Epithelial cell of proximal tubule (primary cell): ENCODE results near the gene LRIT1. TPM values are rescaled to one million over a fixed set of nuclear protein-coding genes. Genes with fewer than 3 reads are reported as not detected.

Source experiments
- DNase-seq: peaks from one replicate; pipeline ENCODE4 v3.0.0-alpha.2; 2011; ENCODE audit warnings: low read depth
- H3K4me3 ChIP-seq: 2 replicates; pipeline ENCODE4 v1.5.1; 2011; ENCODE audit warnings: low read depth, mild to moderate bottlenecking, low read length
- total RNA-seq: library from RNA; depleted of rRNA; stranded (reverse); fragments of >200 nt; gene quantifications from 2 replicates; pipeline ENCODE4 v1.2.3, GENCODE V29; 2015
- TF ChIP-seq, protein P1 (sequence below): conservative IDR thresholded peaks from 2 replicates; pipeline ENCODE4 v1.5.1; 2012; ENCODE audit warnings: low read depth, mild to moderate bottlenecking, low read length

The LRIT1 gene
- total RNA-seq, 1 donor from 2014 or later = not detected

DNA sequence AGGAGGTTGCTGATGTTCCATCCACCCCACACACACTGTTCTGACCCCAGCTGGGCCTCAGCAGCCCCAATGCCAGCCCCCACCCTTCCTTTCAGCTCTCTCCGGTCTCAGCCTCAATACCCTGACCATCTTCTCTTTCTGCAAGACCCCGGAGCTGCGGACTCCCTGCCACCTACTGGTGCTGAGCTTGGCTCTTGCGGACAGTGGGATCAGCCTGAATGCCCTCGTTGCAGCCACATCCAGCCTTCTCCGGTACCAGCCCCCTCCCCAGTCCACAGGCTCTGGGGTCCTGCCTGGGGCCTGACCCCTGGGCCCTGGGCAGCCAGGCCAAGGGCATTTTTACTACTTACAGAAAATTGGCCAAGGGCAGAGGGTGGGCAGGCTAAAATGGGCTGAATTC, 6.2 kb upstream of the LRIT1 start:
- TF ChIP-seq, protein P1, sequence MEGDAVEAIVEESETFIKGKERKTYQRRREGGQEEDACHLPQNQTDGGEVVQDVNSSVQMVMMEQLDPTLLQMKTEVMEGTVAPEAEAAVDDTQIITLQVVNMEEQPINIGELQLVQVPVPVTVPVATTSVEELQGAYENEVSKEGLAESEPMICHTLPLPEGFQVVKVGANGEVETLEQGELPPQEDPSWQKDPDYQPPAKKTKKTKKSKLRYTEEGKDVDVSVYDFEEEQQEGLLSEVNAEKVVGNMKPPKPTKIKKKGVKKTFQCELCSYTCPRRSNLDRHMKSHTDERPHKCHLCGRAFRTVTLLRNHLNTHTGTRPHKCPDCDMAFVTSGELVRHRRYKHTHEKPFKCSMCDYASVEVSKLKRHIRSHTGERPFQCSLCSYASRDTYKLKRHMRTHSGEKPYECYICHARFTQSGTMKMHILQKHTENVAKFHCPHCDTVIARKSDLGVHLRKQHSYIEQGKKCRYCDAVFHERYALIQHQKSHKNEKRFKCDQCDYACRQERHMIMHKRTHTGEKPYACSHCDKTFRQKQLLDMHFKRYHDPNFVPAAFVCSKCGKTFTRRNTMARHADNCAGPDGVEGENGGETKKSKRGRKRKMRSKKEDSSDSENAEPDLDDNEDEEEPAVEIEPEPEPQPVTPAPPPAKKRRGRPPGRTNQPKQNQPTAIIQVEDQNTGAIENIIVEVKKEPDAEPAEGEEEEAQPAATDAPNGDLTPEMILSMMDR = no peak
- no peak for DNase-seq
- H3K4me3 ChIP-seq = no peak overlapping the region

DNA sequence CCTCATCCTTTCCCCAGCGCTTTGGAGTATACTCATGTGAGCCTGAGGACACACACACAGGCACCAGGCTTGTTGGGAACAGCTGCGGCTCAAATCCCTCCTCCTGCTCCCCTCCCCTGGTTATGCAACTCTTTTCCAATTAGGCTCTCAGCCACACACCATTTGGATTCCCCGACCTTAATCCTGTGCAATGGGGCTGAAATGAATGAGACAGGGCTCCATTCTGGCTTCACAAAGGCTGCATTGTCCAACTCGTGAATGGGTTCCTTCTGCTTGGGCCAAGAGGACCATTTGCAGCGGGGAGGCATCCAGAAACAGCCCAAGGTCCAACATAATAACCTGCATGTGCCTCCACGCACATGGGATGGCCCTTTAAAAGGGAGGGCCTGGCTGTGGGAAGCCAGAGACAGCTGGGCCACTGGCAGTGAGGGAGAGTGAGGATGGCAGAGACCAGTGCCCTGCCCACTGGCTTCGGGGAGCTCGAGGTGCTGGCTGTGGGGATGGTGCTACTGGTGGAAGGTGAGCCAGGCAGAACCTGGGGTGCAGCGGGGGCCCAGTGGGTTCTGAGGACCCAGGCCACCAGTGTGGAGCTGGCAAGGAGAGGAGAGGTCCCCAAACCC, 3.4 kb upstream of the LRIT1 start, which contains the start of gene RGR:
RGR (plus strand) TSS at position 403 of the 620 bp plus-strand sequence; CDS start at position 441, 38 bp downstream.
- H3K4me3 ChIP-seq = no peak within 1 kb of the TSS
- TF ChIP-seq, protein P1 = no peak

DNA sequence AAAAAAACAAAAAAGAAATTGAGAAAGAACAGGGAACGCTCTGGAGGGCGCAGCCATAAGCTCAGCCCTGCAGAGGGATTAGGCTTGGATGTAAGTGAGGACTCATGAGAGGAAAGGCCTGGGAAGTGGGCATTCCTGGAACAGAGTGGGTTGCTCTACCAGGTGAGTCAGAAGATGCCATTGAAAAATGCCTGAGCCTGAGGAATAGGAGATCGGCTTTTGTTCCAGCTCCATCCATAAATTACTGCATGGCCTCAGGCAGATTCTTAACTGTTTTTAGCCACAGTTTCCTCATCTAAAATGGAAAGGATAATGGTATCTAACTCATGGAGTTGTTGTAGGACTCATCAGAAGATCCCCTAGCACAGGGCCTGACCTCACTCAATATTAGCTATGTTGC, 2.4 kb upstream of the LRIT1 start:
- H3K4me3 ChIP-seq = no peak overlapping the region
- TF ChIP-seq, protein P1 = no peak
- no peak for DNase-seq

More for the DNA sequence above, 3.4 kb upstream of the LRIT1 start, which contains the start of gene RGR:
- DNase-seq = no peak

DNA sequence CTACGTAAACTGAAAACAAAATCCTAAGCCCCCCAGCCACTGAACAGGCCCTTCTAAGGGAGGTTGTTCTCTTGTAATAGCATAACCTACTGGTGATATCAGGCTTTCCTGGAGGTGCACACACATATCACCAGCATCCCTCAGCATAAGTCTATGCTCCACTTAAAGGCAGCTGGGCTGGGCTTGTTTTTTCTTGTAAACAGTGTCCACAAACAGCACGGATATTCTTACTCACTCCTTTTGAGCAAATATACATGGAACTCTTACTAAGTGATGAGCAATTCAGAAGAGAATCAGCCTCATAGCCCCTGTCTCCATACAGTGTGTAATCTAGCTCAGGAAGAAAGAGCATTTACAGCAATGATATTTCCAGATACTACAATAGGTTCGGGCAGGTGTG, 2.4 kb downstream of the LRIT1 start:
- TF ChIP-seq, protein P1 = no peak
- H3K4me3 ChIP-seq = no peak overlapping the region
- no peak for DNase-seq

DNA sequence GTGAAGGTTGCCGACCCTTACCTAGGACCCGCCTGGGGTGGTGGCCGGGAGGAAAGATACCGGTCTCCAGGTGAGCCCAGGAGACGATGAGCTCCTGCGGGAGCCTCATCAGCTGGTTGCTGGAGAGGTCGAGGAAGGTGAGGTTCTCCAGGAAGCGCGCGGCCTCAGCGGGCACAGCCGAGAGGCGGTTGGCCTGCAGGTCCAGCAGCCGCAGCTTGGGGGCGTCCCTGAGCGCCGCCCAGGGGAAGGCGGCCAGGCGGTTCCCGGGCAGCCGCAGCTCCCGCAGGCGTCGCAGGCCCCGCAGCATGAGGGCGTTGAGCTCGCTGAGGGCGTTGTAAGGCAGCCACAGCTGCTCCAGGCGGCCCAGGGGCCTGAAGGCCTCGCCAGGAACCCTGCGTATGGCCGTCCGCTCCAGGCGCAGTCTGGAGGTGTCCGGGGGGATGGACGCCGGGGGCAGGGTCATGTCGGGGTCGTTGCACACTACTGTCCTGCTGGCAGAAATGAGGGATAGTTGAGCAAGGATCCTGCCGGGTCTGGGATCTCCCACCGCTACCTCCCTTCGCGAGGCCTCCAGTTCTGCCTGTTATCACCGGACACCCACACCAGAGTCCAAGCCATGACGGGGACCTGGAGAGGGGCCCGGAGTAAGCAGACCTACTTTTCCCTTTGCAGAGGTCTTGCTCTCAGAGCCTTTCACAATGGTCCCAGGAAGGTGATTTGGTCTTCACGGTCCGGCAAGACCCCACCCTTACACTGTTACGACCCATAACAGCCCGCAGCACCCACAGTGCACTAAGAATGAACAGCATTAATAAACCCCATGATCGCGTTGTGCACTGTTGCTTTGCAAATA, 3.9 kb downstream of the LRIT1 start:
- no peak overlapping the region for H3K4me3 ChIP-seq
- TF ChIP-seq, protein P1 = no peak
- no peak for DNase-seq

DNA sequence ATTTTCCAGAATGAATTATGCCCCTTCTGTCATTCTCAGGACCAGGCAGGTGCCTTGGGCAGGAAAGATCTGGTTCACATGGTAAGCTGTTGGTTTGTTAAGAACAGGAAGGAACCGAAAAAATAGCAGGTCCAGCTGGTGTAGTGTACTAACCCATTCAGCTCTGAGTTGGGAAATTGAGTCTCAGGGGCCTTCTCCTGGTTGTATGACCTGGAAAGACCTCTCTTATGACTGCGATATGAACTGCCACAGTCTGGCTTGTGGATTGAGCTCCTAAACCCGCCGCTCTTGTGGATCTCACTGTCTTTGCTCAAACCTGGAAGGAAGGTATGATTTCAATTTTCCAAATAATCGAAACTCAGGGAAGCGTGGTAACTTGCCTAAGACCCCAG, 4.5 kb downstream of the LRIT1 start:
- H3K4me3 ChIP-seq = no peak overlapping the region
- no peak for DNase-seq
- TF ChIP-seq, protein P1 = no peak
